GM12872 (cell line): Measurements from ENCODE around the gene RPS25.

Experiments
- CTCF ChIP-seq: IDR thresholded peaks from 3 replicates; pipeline ENCODE4 v1.5.1; 2011; ENCODE audit warnings: low read depth, mild to moderate bottlenecking, low read length, moderate library complexity; ENCODE audit not compliant: insufficient read depth

RPS25 gene

DNA sequence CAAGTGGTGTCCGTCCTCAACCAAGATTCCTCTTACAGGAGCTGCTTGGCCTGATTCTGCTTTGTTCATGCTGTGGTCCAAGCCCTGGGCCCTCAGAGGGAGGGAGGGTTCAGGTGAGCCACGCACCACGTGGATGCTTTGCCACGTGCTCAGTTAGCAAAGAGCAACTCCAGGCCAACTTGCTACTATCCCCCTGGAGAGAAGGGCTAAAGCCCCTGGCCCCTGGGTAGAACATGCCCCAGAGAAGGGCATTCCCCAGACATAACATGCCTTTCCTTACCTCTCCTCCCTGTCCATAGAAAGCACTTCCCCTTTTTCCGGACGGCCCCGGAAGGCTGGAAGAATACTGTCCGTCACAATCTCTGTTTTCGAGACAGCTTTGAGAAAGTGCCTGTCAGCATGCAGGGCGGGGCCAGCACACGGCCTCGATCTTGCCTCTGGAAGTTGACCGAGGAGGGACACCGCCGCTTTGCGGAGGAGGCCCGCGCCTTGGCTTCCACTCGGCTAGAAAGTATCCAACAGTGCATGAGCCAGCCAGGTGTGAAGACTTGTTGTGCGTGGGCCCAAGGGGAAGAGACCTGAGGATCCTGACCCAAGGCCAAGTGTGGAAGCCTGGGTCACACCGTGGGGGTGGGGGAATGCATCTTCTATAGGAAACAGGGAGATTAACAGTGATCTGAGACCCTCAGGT is 37.8 kb downstream of the RPS25 start:
- no peak for TF ChIP-seq CTCF

DNA sequence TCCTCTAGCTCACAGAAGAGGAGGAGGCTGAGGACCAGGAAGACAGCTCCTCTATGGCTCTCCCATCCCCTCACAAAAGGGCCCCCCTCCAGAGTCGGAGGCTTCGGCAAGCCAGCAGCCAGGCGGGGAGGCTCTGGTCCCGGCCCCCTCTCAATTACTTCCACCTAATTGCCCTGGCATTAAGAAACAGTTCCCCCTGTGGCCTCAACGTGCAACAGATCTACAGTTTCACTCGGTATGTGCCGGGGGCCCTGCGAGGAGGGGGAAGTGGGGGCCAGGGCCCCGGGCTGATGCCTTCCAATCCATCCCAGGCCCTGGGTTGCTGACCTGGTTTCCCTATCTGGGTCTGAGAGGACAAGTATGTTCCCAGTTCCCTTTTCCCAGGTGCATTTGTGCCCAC is 38.7 kb downstream of the RPS25 start:
- no peak for TF ChIP-seq CTCF

DNA sequence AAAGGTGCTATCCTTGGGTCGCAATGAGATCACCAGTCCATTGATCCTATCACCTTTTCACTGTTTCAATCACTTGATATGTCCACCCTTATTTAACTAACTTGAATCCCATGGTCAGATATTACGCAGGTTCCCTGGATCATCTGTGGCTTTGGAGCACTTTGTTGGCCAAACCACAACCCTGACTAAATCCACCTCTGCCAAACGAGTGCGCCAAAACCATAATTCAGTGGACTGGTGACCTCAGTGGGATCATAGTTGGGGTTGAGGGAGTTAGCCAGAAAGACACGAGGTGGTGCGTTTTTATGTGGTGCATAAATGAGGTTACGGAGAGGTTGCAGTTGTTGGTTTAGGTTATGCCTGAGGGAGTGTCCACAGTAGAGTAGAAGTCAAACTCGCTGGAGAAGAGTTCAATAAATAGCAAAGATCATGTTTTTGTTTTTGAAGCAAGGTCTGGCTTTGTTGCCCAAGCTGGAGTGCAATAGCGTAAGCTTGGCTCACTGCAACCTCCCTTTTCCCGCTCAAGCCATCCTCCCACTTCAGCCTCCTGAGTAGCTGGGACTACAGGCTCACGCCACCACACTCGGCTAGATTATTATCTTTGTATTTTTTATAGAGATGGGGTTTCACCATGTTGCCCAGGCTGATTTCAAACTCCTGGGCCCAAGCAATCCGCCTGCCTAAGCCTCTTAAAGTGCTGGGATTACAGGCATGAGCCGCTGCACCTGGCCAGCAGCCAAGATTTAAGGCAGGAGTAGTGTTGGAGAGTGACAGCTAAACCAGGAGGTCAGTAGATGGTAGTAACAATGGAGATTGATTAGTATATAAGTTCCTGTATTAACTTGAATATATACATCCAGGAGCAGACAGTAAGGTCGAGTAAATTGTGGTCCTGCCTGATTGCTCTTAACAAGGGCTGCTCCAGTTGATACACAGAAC is 42.1 kb downstream of the RPS25 start:
- TF ChIP-seq CTCF, result no peak

DNA sequence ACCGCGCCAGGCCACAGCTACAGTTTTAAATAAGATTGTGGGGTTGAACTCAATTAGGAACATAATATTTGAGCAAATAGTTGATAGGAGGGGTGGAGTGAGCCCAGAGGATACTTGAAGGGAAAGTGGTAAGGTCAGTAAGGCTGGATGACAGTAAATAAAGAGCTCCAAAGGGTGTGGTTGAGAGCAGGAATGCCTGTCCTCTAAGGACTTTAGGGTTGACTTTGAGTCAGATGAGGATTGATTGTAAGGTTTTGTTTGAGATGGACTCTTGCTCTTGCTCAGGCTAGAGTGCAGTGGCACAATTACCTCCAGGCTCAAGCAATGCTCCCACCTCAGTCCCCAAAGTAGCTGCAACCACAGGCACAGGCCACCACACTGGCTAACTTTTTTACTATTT is 44.2 kb downstream of the RPS25 start:
- no peak for TF ChIP-seq CTCF

GRCh38 chr11:118971646-118972045 is 46.5 kb downstream of the RPS25 start, which contains the start of gene FOXR1:
Gene FOXR1, plus strand, starts transcription at chr11:118971761. Its CDS starts 171 bp downstream, at chr11:118971932.
- no peak for TF ChIP-seq CTCF
